Mesenchymal stem cell (in vitro differentiated cells and primary cell): ENCODE measurements around the gene TTC3.

Experiments used
- DNase-seq: peaks from one replicate; pipeline ENCODE4 v3.0.0-alpha.2; 2013
- H2AFZ ChIP-seq: one replicate; pipeline ENCODE4 v1.6.1; 2013; ENCODE audit warnings: low read depth, mild to moderate bottlenecking, control low read depth, inconsistent platforms, low read length, moderate library complexity
- H2AK5ac ChIP-seq: 2 replicates; pipeline ENCODE4 v1.6.1; 2013; ENCODE audit warnings: low read length, moderate library complexity, mild to moderate bottlenecking, inconsistent platforms; ENCODE audit not compliant: severe bottlenecking
- H2BK120ac ChIP-seq: one replicate; pipeline ENCODE4 v1.6.1; 2013; ENCODE audit warnings: low read depth, mild to moderate bottlenecking, inconsistent platforms, low read length, moderate library complexity
- H2BK12ac ChIP-seq, 2 experiments: one replicate each; pipeline ENCODE4 v1.6.1; 2013; ENCODE audit warnings: inconsistent platforms in 2 of 2, low read length in 2 of 2, mild to moderate bottlenecking in 2 of 2, moderate library complexity in 2 of 2, control low read depth in 1 of 2
- H2BK15ac ChIP-seq: one replicate; pipeline ENCODE4 v1.6.1; 2013; ENCODE audit warnings: mild to moderate bottlenecking, low read depth, inconsistent platforms; ENCODE audit not compliant: poor library complexity, severe bottlenecking
- H2BK5ac ChIP-seq: 2 replicates; pipeline ENCODE4 v1.6.1; 2013; ENCODE audit warnings: low read depth, mild to moderate bottlenecking, low read length, control low read depth, inconsistent platforms; ENCODE audit not compliant: poor library complexity, severe bottlenecking
- H3K14ac ChIP-seq, 2 experiments: one replicate each; pipeline ENCODE4 v1.6.1; 2013; ENCODE audit warnings: inconsistent platforms in 2 of 2, low read length in 2 of 2, control low read depth in 1 of 2, mild to moderate bottlenecking in 1 of 2, moderate library complexity in 1 of 2
- H3K18ac ChIP-seq, 2 experiments: one replicate each; pipeline ENCODE4 v1.6.1; 2013; ENCODE audit warnings: inconsistent platforms in 2 of 2, low read length in 2 of 2, control low read depth in 1 of 2, low read depth in 1 of 2, mild to moderate bottlenecking in 1 of 2
- H3K23ac ChIP-seq, 2 experiments: one replicate each; pipeline ENCODE4 v1.6.1; 2013; ENCODE audit warnings: inconsistent platforms in 2 of 2, low read length in 2 of 2, mild to moderate bottlenecking in 2 of 2, moderate library complexity in 2 of 2, control low read depth in 1 of 2
- H3K27ac ChIP-seq: 2 replicates; pipeline ENCODE4 v1.5.1; 2013; ENCODE audit warnings: mild to moderate bottlenecking, moderate library complexity, low read length, control low read depth, inconsistent platforms; ENCODE audit not compliant: poor library complexity, severe bottlenecking
- H3K27me3 ChIP-seq, 2 experiments: 2 replicates each; pipeline versions ENCODE4 v1.6.1 to v1.7.0; 2013; ENCODE audit warnings: low read length in 2 of 2, mild to moderate bottlenecking in 2 of 2, moderate library complexity in 2 of 2, control low read depth in 1 of 2, inconsistent platforms in 1 of 2; ENCODE audit not compliant: control insufficient read depth in 1 of 2, insufficient read depth in 1 of 2
- H3K36me3 ChIP-seq, 2 experiments: 2 replicates each; pipeline versions ENCODE4 v1.6.1 to v1.7.0; 2013; ENCODE audit warnings: low read length in 2 of 2, control low read depth in 1 of 2, inconsistent platforms in 1 of 2, low read depth in 1 of 2, mild to moderate bottlenecking in 1 of 2; ENCODE audit not compliant: insufficient read depth in 2 of 2, control insufficient read depth in 1 of 2
- H3K4ac ChIP-seq, 2 experiments: one replicate each; pipeline ENCODE4 v1.6.1; 2013; ENCODE audit warnings: inconsistent platforms in 2 of 2, low read length in 2 of 2, mild to moderate bottlenecking in 2 of 2, moderate library complexity in 2 of 2, control low read depth in 1 of 2, low read depth in 1 of 2
- H3K4me1 ChIP-seq: 2 replicates; pipeline ENCODE4 v1.6.1; 2013; ENCODE audit warnings: low read depth, low read length, control low read depth; ENCODE audit not compliant: control insufficient read depth, insufficient read depth
- H3K4me2 ChIP-seq: 2 replicates; pipeline ENCODE4 v1.6.1; 2013; ENCODE audit warnings: low read length, mild to moderate bottlenecking, inconsistent platforms; ENCODE audit not compliant: poor library complexity, severe bottlenecking
- H3K4me3 ChIP-seq, 2 experiments: 2 replicates each; pipeline versions ENCODE4 v1.5.1 to v1.7.0; 2013; ENCODE audit warnings: low read length in 2 of 2, mild to moderate bottlenecking in 2 of 2, control low read depth in 1 of 2, low read depth in 1 of 2; ENCODE audit not compliant: insufficient read depth in 1 of 2
- H3K79me1 ChIP-seq: replicated peaks from 2 replicates; pipeline ENCODE4 v1.6.1; 2013; ENCODE audit warnings: mild to moderate bottlenecking, control low read depth, low read length, inconsistent platforms; ENCODE audit not compliant: poor library complexity, severe bottlenecking
- H3K9ac ChIP-seq: 2 replicates; pipeline ENCODE4 v1.7.0; 2013; ENCODE audit warnings: mild to moderate bottlenecking, low read length, moderate library complexity
- H3K9me3 ChIP-seq: 2 replicates; pipeline ENCODE4 v1.7.0; 2013; ENCODE audit warnings: mild to moderate bottlenecking, low read length; ENCODE audit not compliant: control insufficient read depth
- H4K8ac ChIP-seq: one replicate; pipeline ENCODE4 v1.6.1; 2013; ENCODE audit warnings: inconsistent platforms, mild to moderate bottlenecking, low read length, moderate library complexity
- H4K91ac ChIP-seq: one replicate; pipeline ENCODE4 v1.6.1; 2013; ENCODE audit warnings: mild to moderate bottlenecking, low read length, inconsistent platforms
- WGBS: methylation state at CpG from one replicate; pipeline ENCODE4 v1.1.7; 2013; ENCODE audit warnings: mixed read lengths; 5-methylcytosine and 5-hydroxymethylcytosine counted together

Gene TTC3

DNA sequence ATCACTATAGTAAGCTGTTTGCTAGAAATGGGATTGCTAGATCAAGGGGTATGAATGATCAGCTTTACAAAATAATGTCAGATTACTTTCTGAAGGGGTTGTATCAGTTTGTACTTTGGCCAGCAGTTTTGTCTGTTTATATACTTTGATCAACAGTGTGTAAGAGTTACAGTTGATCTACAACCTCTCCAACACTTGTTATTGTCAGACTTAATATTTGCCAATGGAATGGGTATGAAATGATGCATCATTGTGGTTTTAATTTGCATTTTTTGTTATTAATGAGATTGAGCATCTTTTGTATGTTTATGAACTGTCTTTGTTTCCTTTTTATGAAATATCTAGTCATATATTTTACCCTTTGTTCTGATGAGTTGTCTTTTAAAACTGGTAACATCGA is 4.3 kb downstream of the TTC3 start:
- Histone ChIP-seq H2AK5ac (no peak overlapping the region), H3K27me3 (no peaks in the 10 kb centered on the region), H2BK15ac (no peak overlapping the region), H3K9ac (no peak overlapping the region), H3K36me3 (no peaks in the 10 kb centered on the region), H4K8ac (no peak overlapping the region), H2BK5ac (no peak overlapping the region), H3K18ac (no peak overlapping the region), H4K91ac (no peak overlapping the region), H3K4me2 (no peak overlapping the region), H3K23ac (no peak overlapping the region), H3K4me1 (no peaks in the 10 kb centered on the region), H2BK12ac (no peak overlapping the region), H3K14ac (no peak overlapping the region), H3K9me3 (no peaks in the 10 kb centered on the region), H2AFZ (no peak overlapping the region), H3K27ac (no peak overlapping the region), H3K4me3 (no peak overlapping the region), H2BK120ac (no peak overlapping the region), H3K4ac (no peak overlapping the region), H3K79me1 (peaks cover 2% of the 10 kb centered on the region)
- 100% methylated on average over 1 of the region's 1 CpG for WGBS
- no peak for DNase-seq

DNA sequence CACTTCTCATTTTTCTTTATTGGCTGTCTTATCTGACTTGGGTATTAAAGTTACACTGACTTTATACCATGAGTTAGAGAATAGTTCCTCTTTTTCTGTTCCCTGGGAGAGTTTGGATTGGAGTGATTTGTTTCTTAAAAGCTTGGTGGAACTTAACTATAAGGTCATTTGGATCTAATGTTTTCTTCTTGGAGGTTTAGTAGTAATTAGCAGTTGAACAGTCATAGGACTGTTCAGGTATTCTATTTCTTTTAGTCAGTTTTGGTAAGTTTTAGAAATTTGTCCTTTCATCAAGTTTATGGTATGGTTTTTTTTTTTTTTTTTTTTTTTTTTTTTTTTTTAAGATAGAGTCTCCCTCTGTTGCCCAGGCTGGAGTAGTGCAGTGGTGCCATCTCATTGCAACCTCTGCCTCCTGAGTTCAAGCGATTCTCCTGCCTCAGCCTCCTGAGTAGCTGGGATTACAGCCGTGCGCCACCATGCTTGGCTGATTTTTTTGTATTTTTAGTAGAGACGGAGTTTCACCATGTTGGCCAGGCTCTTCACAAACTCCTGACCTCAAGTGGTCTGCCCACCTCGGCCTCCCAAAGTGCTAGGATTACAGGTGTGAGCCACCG is 6.3 kb downstream of the TTC3 start:
- Histone ChIP-seq H3K9ac (no peak overlapping the region), H3K14ac (no peak overlapping the region), H2AFZ (no peak overlapping the region), H3K4me1 (no peaks in the 10 kb centered on the region), H3K4me2 (no peak overlapping the region), H3K79me1 (peaks cover 3% of the 10 kb centered on the region), H3K18ac (no peak overlapping the region), H3K23ac (no peak overlapping the region), H3K27me3 (no peaks in the 10 kb centered on the region), H2BK15ac (no peak overlapping the region), H3K27ac (no peak overlapping the region), H3K4me3 (no peak overlapping the region), H3K36me3 (no peaks in the 10 kb centered on the region), H2BK5ac (no peak overlapping the region), H2BK120ac (no peak overlapping the region), H3K9me3 (no peaks in the 10 kb centered on the region), H2AK5ac (no peak overlapping the region), H2BK12ac (no peak overlapping the region), H4K91ac (no peak overlapping the region), H3K4ac (no peak overlapping the region), H4K8ac (no peak overlapping the region)
- 48% methylated on average over 4 of the region's 6 CpGs for WGBS
- no peak for DNase-seq

DNA sequence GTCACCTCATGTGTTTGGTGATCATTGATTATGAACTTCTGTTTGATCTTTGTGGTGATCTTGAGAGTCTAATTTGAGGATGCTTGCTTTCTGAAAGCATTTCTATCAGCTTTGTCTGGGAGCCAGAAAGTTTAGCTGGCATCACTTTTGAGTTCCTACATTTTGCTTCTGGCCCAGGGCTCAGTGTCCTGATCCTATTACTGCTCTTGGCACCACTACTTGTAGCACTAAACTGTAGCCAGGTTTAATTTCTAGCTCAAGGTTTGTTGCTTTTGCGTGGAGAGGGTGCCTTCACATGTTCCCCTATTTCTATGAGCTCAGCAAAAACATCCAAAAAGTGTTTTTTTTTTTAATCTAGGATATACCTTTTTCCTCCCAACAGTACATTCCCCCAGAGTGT is 9.3 kb downstream of the TTC3 start:
- Histone ChIP-seq H3K9ac (no peak overlapping the region), H3K14ac (no peak overlapping the region), H2BK5ac (no peak overlapping the region), H3K79me1 (peaks cover 4% of the 10 kb centered on the region), H2BK120ac (no peak overlapping the region), H3K4me3 (no peak overlapping the region), H2BK15ac (no peak overlapping the region), H3K9me3 (no peaks in the 10 kb centered on the region), H4K91ac (no peak overlapping the region), H3K23ac (no peak overlapping the region), H3K4me1 (peaks cover 1% of the 10 kb centered on the region), H2AK5ac (no peak overlapping the region), H4K8ac (no peak overlapping the region), H2AFZ (no peak overlapping the region), H3K36me3 (no peaks in the 10 kb centered on the region), H2BK12ac (no peak overlapping the region), H3K18ac (no peak overlapping the region), H3K27ac (no peak overlapping the region), H3K27me3 (no peaks in the 10 kb centered on the region), H3K4me2 (no peak overlapping the region), H3K4ac (no peak overlapping the region)
- DNase-seq: no peak
- 100% methylated on average over 1 of the region's 1 CpG for WGBS

DNA sequence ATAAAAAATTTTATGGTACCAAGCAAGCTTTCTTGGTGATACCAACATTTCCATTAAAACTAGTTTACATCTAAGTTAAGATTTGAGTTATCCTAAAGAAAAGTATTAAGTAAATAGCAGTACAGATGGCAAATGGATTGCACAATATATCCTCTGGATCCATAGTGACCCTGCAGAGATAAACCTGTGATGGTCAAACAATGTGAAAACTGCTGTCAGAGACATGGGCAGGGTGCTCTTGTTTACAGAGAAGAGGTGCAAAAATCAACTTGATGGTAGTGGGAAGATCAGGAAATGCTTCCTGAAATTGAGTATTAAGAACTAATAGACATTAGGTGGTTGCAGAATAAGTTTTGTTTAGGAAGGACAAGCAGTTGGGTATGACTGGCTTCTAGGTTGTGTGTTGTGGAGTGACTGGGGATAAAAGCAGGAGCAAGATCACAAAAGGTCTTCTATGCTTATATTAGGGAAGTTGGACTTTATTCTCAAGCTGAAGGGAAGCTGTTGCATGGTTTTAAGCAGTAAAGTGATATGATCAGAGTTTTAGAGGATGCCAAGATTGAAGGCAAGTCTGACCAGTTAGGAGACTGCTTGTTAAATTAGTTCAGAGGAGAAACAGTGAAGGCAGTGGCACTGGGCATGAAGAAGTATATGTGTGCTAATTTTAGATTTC is 9.9 kb downstream of the TTC3 start:
- Histone ChIP-seq H3K4me3 (no peak overlapping the region), H4K8ac (no peak overlapping the region), H2BK5ac (no peak overlapping the region), H2AFZ (no peak overlapping the region), H3K27ac (no peak overlapping the region), H2BK12ac (no peak overlapping the region), H3K23ac (no peak overlapping the region), H3K36me3 (no peaks in the 10 kb centered on the region), H3K79me1 (peaks cover 4% of the 10 kb centered on the region), H3K14ac (no peak overlapping the region), H3K4me1 (peaks cover 1% of the 10 kb centered on the region), H3K18ac (no peak overlapping the region), H3K9me3 (no peaks in the 10 kb centered on the region), H3K9ac (no peak overlapping the region), H2AK5ac (no peak overlapping the region), H3K27me3 (no peaks in the 10 kb centered on the region), H2BK120ac (no peak overlapping the region), H4K91ac (no peak overlapping the region), H2BK15ac (no peak overlapping the region), H3K4me2 (no peak overlapping the region), H3K4ac (no peak overlapping the region)
- DNase-seq: no peak
